ENCODE measurements around the gene TUT7. TPM values are rescaled to one million over a fixed set of nuclear protein-coding genes. Genes with fewer than 3 reads are reported as not detected.
A peak's percentile ranks its signal among the peaks of the same experiment; 100 is the strongest.
"Not testable (repeated sequence)": the region's sequence is repeated elsewhere in the genome, so short reads cannot be mapped to it uniquely, and the experiment has no call there.

The TUT7 gene
- total RNA-seq, 3 donors from 2014 or later = 59.5 to 95.4 (median 65.2) TPM

DNA sequence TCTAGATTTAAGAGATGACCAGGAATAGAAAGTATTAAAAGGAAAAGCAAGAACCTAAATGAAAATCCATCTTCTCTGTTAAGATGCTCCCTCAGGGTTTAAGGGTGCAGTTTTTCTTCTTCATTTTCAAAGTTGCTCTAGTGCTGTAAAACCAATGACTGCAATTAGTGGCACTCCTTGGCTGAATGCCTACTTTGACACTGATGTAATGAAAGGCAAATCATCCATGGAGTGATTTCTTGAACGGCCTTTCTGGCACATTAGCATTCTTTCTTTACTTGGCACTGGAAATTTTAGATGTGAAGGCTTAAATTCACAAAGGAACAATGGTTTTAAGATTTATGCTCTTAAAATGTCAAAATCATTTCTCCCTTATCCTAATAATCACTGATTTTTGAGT, 52.5 kb downstream of the TUT7 start:
- intact Hi-C loops (cut with DNase I; ENCODE audit: low total_unique reads) = no loop called here
- no peak overlapping the region for H3K27ac ChIP-seq
- no peaks in the 10 kb centered on the region for H3K4me1 ChIP-seq
- no peaks in the 10 kb centered on the region for H3K27me3 ChIP-seq
- DNase-seq (ENCODE audit: low spot score in 2 of 2) = no peak
- H3K36me3 ChIP-seq = peaks cover 11% of the 10 kb centered on the region
- H3K9me3 ChIP-seq = no peaks in the 10 kb centered on the region
- no peak overlapping the region for H3K4me3 ChIP-seq
- TF ChIP-seq POLR2AphosphoS5 (IDR thresholded peaks at IDR 0.05) (no peak), POLR2A (IDR thresholded peaks at IDR 0.05) (no peak)
- TF ChIP-seq, protein P1, sequence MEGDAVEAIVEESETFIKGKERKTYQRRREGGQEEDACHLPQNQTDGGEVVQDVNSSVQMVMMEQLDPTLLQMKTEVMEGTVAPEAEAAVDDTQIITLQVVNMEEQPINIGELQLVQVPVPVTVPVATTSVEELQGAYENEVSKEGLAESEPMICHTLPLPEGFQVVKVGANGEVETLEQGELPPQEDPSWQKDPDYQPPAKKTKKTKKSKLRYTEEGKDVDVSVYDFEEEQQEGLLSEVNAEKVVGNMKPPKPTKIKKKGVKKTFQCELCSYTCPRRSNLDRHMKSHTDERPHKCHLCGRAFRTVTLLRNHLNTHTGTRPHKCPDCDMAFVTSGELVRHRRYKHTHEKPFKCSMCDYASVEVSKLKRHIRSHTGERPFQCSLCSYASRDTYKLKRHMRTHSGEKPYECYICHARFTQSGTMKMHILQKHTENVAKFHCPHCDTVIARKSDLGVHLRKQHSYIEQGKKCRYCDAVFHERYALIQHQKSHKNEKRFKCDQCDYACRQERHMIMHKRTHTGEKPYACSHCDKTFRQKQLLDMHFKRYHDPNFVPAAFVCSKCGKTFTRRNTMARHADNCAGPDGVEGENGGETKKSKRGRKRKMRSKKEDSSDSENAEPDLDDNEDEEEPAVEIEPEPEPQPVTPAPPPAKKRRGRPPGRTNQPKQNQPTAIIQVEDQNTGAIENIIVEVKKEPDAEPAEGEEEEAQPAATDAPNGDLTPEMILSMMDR (IDR thresholded peaks at IDR 0.05) = no peak

DNA sequence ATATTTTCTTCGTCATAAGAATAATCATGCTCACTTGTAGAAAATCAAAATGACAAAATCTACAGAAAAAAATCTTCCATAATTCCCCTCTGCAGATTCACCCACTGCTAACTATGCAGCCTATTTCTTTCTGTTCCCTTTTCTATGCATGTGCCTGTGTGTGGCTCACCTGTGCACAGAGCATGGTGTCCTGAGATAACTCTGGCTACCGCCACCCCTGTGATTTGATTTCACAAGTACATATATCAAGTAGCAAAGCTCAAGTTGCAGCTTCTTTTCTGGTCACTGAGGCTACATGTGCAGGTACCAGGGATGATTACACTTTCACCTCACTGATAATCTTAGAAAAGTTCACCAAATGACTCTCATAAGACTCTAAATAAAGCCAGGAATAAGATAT, 53.5 kb downstream of the TUT7 start:
- no peak for DNase-seq (ENCODE audit: low spot score in 2 of 2)
- peaks cover 3% of the 10 kb centered on the region for H3K36me3 ChIP-seq
- H3K27ac ChIP-seq = no peak overlapping the region
- H3K9me3 ChIP-seq = no peaks in the 10 kb centered on the region
- H3K4me3 ChIP-seq = no peak overlapping the region
- intact Hi-C loops (cut with DNase I; ENCODE audit: low total_unique reads) = no loop called here
- H3K27me3 ChIP-seq = no peaks in the 10 kb centered on the region
- TF ChIP-seq POLR2AphosphoS5 (IDR thresholded peaks at IDR 0.05) (no peak), POLR2A (IDR thresholded peaks at IDR 0.05) (no peak)
- TF ChIP-seq, protein P1 (IDR thresholded peaks at IDR 0.05) = no peak
- H3K4me1 ChIP-seq = no peaks in the 10 kb centered on the region

DNA sequence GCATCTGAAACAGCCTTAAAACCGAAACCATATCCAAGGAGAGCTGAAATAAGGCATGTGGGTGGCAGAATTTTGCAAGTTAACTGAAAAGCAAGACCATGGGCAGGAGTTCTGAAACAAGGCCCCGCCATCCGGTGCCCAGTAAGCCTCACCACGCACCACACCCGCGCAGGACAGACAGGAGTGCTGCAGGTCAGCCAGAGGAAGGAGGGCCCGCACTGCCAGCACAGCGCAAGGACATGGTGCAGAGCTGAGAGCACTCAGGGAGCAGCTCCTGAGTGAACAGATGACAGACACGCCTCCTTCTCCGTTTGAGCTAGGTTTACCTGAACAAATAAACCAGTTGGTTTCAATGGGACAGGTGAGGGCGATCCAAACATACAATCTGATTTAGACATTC, 55.3 kb downstream of the TUT7 start:
- H3K9me3 ChIP-seq = no peaks in the 10 kb centered on the region
- peak overlapping the region in 2 of 3 donors; percentile 31 to 56 for H3K4me3 ChIP-seq
- H3K4me1 ChIP-seq = no peaks in the 10 kb centered on the region
- no peak for DNase-seq (ENCODE audit: low spot score in 2 of 2)
- intact Hi-C loops (cut with DNase I; ENCODE audit: low total_unique reads) = no loop called here
- H3K27ac ChIP-seq = peak overlapping the region; percentile 6 to 35
- H3K27me3 ChIP-seq = no peaks in the 10 kb centered on the region
- no peak for TF ChIP-seq POLR2AphosphoS5 (IDR thresholded peaks at IDR 0.05)
- TF ChIP-seq, protein P1 (IDR thresholded peaks at IDR 0.05) = no peak
- H3K36me3 ChIP-seq = no peaks in the 10 kb centered on the region

DNA sequence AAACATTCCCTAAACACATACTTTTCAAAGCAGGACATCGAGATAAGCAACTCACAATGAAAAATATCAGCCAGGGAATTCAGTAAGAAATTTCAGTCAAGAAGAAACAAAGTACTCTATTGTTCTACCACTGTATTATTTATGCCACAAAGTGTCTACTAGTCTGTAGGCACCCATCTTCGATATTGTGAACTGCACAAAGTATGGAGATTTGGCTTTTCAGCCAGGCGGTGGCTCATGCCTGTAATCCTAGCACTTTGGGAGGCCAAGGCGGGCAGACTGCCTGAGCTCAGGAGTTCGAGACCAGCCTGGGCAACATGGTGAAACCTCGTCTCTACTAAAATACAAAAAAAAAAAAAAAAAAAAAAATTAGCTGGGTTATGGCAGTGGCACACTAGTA, 63.9 kb downstream of the TUT7 start:
- H3K27ac ChIP-seq; H3K4me3 ChIP-seq; intact Hi-C loops (cut with DNase I; ENCODE audit: low total_unique reads); H3K4me1 ChIP-seq; DNase-seq (ENCODE audit: low spot score in 2 of 2); H3K36me3 ChIP-seq; H3K27me3 ChIP-seq; H3K9me3 ChIP-seq: not testable (repeated sequence)

DNA sequence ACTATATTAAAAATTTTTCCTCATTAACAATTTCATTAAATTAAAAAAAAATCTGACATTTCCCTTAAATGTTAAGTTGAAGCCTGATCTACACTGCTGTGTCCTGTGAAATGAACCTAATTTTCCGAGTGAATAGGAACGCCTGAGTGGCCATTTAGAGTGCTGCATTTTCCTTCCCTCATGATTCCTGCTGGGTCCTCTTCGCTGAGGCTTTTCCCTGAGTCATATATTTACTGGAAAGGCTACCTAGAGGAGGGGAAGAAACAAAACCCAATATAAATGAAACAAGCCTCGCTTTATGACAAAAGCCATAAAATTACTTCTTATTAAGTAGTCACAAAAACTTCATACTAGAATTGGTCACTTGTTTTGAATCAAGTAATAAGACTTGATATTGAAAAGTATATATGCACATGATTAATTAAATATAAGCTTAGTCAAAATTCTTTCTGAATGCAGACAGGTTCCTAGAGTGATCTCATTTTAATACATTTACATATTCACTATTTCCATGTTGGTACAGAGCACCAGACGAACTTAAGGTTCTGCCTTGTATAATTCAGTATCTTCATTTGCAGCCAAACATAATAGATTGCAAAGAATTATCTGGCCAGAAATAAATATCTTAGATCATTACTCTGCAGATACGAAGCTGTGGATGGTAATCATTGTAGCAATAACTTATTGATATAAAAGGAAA, 65.6 kb downstream of the TUT7 start:
- H3K27ac ChIP-seq = no peak overlapping the region
- H3K27me3 ChIP-seq = no peaks in the 10 kb centered on the region
- H3K4me1 ChIP-seq = no peaks in the 10 kb centered on the region
- no peaks in the 10 kb centered on the region for H3K9me3 ChIP-seq
- TF ChIP-seq POLR2AphosphoS5 (IDR thresholded peaks at IDR 0.05) = no peak
- TF ChIP-seq POLR2A (IDR thresholded peaks at IDR 0.05) = no peak
- TF ChIP-seq, protein P1 (IDR thresholded peaks at IDR 0.05) = no peak
- no peak overlapping the region for H3K4me3 ChIP-seq
- intact Hi-C loops (cut with DNase I; ENCODE audit: low total_unique reads) = no loop called here
- no peak for DNase-seq (ENCODE audit: low spot score in 2 of 2)
- H3K36me3 ChIP-seq = no peaks in the 10 kb centered on the region

DNA sequence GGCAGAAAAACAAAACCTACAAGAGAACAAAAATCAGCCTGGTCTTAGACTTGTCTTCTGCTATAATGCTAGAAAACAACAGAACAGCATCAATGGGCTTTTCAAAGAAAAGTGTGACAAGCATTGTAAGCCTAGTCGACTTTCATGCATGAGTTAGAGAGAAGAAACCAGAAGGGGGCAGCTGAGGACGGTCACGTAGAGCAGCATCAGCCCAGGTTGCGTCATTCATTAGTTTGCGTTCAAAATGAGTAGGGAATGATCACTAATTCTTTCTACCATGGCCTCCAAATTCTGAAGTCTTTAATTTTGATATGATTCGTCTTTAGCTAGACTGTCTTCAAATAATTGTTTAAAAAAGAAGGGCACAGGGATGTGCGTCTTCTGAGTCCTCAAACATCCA, 67.2 kb downstream of the TUT7 start:
- H3K4me3 ChIP-seq = no peak overlapping the region
- no peaks in the 10 kb centered on the region for H3K4me1 ChIP-seq
- no peaks in the 10 kb centered on the region for H3K9me3 ChIP-seq
- no peak for DNase-seq (ENCODE audit: low spot score in 2 of 2)
- no peak overlapping the region for H3K27ac ChIP-seq
- no peaks in the 10 kb centered on the region for H3K36me3 ChIP-seq
- no peaks in the 10 kb centered on the region for H3K27me3 ChIP-seq
- TF ChIP-seq POLR2A (IDR thresholded peaks at IDR 0.05) = no peak
- no peak for TF ChIP-seq POLR2AphosphoS5 (IDR thresholded peaks at IDR 0.05)
- TF ChIP-seq, protein P1 (IDR thresholded peaks at IDR 0.05) = no peak
- intact Hi-C loops (cut with DNase I; ENCODE audit: low total_unique reads) = no loop called here
